ENCODE data around the gene EIF5. TPM values are rescaled to one million over a fixed set of nuclear protein-coding genes. Genes with fewer than 3 reads are reported as not detected.
A peak's percentile ranks its signal among the peaks of the same experiment; 100 is the strongest.

The EIF5 gene
- total RNA-seq, 1 experiment from 2014 or later, result 238 TPM

DNA sequence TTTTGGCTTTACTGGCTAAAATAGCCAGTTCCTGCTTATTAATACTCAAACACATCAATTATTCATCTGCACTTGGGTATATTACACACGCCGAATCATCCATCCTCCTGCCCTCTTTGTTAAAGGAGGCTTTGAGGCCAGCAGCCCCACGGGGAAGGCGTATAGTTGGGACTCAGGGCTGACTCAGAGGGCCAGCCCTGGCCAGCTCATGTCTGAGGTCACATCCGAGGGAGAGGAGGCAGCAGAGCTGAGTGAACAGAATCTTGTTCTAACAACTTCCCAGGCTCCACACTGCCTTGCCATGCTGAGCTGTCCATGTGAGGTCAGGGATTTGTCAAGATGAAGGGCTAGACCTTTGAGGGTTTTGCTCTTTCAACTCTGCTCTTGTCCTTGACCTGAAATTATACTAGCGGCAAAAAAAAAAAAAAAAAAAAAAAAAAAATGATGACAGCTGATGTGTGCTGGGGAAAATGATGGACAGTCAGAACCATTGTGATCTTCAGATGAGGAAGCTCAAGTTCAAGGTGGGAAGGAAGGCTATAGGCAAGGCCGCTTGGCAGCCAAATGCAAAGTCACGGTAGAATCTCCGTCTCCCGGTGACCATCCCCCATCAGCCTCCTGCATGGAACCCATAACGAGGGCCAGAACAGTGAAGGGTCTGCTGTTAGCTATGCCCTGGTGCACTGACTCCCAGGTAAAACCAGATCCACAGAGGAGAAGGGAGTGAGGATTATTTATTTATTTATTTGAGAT is 38.7 kb downstream of the EIF5 start:
- peak; percentile 97 for ATAC-seq
- H4K20me1 ChIP-seq (ENCODE audit: insufficient read depth), result no peaks in the 10 kb centered on the region
- no peaks in the 10 kb centered on the region for H3K36me3 ChIP-seq (ENCODE audit: control insufficient read depth in 1 of 2, insufficient read depth in 2 of 2, low read length in 2 of 2)
- 0 out of 2 replicates have a peak overlapping the region, but pooled peaks have one; percentile 1 for H3K9ac ChIP-seq (ENCODE audit: low read length)
- RAD21 ChIA-PET (ENCODE audit: low non-redundant PET in 1 of 2, low total read pairs in 2 of 2, uncharacterized antibody in 2 of 2, unreplicated experiment in 2 of 2), result no interaction called here
- POLR2A ChIA-PET, result interaction anchor here (0.7 to 1.5 kb wide), 4 partner anchors 9 to 1068 kb away, joined by 3 to 6 read pairs (median 4); partner anchors contain the start of genes EIF5 and MOK
- CTCF ChIA-PET, result interaction anchor here (1.2 to 1.3 kb wide), 2 partner anchors 18 kb away, joined by 4 to 7 read pairs; no protein-coding TSS in a partner anchor
- no peaks in the 10 kb centered on the region for H3K79me2 ChIP-seq (ENCODE audit: insufficient read depth, low read length)
- H3K9me2 ChIP-seq (ENCODE audit: insufficient read depth), result no peaks in the 10 kb centered on the region
- H3K9me3 ChIP-seq (ENCODE audit: control insufficient read depth in 1 of 2, insufficient read depth in 1 of 2, low read depth in 1 of 2, low read length in 2 of 2), result no peaks in the 10 kb centered on the region
- no peak overlapping the region for H3K27ac ChIP-seq (ENCODE audit: low read depth, low read length)
- H3K4me3 ChIP-seq (replicated peaks in 1 of 2; ENCODE audit: low read depth in 1 of 2, low read length in 2 of 2), result peak overlapping the region in 1 of 2 experiments; percentile 4; a peak in 2 of 4 replicates
- DNase-seq (ENCODE audit: low read depth, low spot score), result peak; percentile 72
- no TSS peak for BruUV-seq (replicated peaks)
- peaks cover 8 to 13% of the 10 kb centered on the region in 2 experiments for H3K4me1 ChIP-seq (ENCODE audit: control insufficient read depth in 1 of 2, insufficient read depth in 2 of 2, low read length in 2 of 2)
- H2AFZ ChIP-seq (ENCODE audit: low read depth, low read length, poor library complexity, severe bottlenecking), result peak overlapping the region; percentile 66
- no peaks in the 10 kb centered on the region for H3K27me3 ChIP-seq (ENCODE audit: insufficient read depth, low read length)
- intact Hi-C loops (cut with micrococcal nuclease), result no loop called here
- TF ChIP-seq MAX (IDR thresholded peaks at IDR 0.05), result peak; percentile 66; the same call in 1 of the 2 replicates
- no peak for TF ChIP-seq ZNF274 (IDR thresholded peaks at IDR 0.05; ENCODE audit: low read depth, low read length)
- TF ChIP-seq JUND (IDR thresholded peaks at IDR 0.05), result peak; percentile 77
- peak; percentile 23; the same call in 1 of the 2 replicates for TF ChIP-seq POLR2AphosphoS5 (IDR thresholded peaks at IDR 0.05; ENCODE audit: low read depth, low read length)
- peak; percentile 66; the same call in 1 of the 2 replicates for TF ChIP-seq SP1 (IDR thresholded peaks at IDR 0.05; ENCODE audit: low read depth)
- no peak for TF ChIP-seq EZH2phosphoT487 (IDR thresholded peaks at IDR 0.05; ENCODE audit: borderline replicate concordance)
- peak; percentile 91 for TF ChIP-seq FOSL1 (IDR thresholded peaks at IDR 0.05; ENCODE audit: low read depth)
- TF ChIP-seq CBX3 (IDR thresholded peaks at IDR 0.05; ENCODE audit: low read depth), result peak; percentile 57; the same call in 1 of the 2 replicates
- no peak for TF ChIP-seq CEBPB (IDR thresholded peaks at IDR 0.05; ENCODE audit: low read depth)
- TF ChIP-seq, protein P1, sequence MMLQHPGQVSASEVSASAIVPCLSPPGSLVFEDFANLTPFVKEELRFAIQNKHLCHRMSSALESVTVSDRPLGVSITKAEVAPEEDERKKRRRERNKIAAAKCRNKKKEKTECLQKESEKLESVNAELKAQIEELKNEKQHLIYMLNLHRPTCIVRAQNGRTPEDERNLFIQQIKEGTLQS (IDR thresholded peaks at IDR 0.05), result no peak
- H3K4me2 ChIP-seq (ENCODE audit: low read length), result peak overlapping the region; percentile 50

Measured in HCT116 (cell line).